ENCODE results near the gene CLDN34. TPM values are rescaled to one million over a fixed set of nuclear protein-coding genes. Genes with fewer than 3 reads are reported as not detected.

The CLDN34 gene
- total and polyA plus RNA-seq, 4 donors = 0.50 TPM; not detected in 3

DNA sequence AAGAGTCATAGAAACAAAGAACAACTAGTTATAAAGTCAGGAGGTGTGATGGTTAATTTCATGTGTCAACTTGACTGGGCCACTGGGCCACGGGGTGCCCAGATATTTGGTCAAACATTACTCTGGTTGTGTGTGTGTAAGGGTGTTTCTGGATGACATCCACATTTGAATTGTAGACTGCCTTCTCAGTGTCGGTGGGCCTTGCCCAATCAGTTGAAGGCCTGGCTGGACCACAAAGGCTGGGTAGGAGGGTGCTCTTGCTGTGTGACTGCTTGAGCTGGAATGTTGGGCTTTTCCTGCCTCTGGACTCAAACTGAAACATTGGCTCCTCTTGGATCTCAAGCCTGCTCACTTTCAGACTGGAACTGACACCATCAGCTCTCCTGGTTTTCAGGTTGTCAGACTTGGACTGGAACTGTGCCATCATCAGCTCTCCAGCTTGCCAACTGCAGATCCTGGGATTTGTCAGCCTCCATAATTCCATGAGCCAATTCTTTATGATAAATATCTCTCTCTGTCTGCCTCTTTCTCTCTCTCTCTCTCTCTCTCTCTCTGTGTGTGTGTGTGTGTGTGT lies 41.4 kb downstream of the CLDN34 start:
- DNase-seq (ENCODE audit: low spot score) = no peak
- WGBS = 94% methylated on average over 2 of the region's 2 CpGs

More for the DNA sequence above, 41.4 kb downstream of the CLDN34 start:
- Histone ChIP-seq H3K27ac (ENCODE audit: low read depth in 1 of 2, low read length in 2 of 2) (no peak overlapping the region), H3K4me3 (ENCODE audit: low read depth in 1 of 3, low read length in 3 of 3) (no peak overlapping the region), H3K27me3 (ENCODE audit: control insufficient read depth in 4 of 4, insufficient read depth in 4 of 4, low read length in 3 of 4) (no peaks in the 10 kb centered on the region), H3K9ac (ENCODE audit: low read depth in 1 of 2, low read length in 2 of 2) (no peak overlapping the region), H3K9me3 (ENCODE audit: control insufficient read depth in 4 of 4, low read length in 3 of 4) (no peaks in the 10 kb centered on the region), H3K4me1 (ENCODE audit: control insufficient read depth in 4 of 4, insufficient read depth in 4 of 4, low read length in 3 of 4) (no peaks in the 10 kb centered on the region), H3K36me3 (ENCODE audit: control insufficient read depth in 4 of 4, insufficient read depth in 3 of 4, low read depth in 1 of 4, low read length in 3 of 4) (no peaks in the 10 kb centered on the region)
- TF ChIP-seq GABPA (IDR thresholded peaks at IDR 0.05 in 1 of 2, conservative IDR thresholded peaks at IDR 0.05 in 1 of 2) (no peak), NR2F2 (IDR thresholded peaks at IDR 0.05) (no peak), YY1 (IDR thresholded peaks at IDR 0.05) (no peak), JUND (IDR thresholded peaks at IDR 0.05) (no peak), EGR1 (IDR thresholded peaks at IDR 0.05; ENCODE audit: low read depth in 2 of 2) (no peak), FOXA1 (IDR thresholded peaks at IDR 0.05) (no peak), HNF4A (conservative IDR thresholded peaks at IDR 0.05) (no peak), FOXA2 (IDR thresholded peaks at IDR 0.05) (no peak), RAD21 (IDR thresholded peaks at IDR 0.05) (no peak), TAF1 (conservative IDR thresholded peaks at IDR 0.05) (no peak), HNF4G (IDR thresholded peaks at IDR 0.05) (no peak), SP1 (IDR thresholded peaks at IDR 0.05) (no peak), RXRA (IDR thresholded peaks at IDR 0.05) (no peak)
- TF ChIP-seq, protein P1, sequence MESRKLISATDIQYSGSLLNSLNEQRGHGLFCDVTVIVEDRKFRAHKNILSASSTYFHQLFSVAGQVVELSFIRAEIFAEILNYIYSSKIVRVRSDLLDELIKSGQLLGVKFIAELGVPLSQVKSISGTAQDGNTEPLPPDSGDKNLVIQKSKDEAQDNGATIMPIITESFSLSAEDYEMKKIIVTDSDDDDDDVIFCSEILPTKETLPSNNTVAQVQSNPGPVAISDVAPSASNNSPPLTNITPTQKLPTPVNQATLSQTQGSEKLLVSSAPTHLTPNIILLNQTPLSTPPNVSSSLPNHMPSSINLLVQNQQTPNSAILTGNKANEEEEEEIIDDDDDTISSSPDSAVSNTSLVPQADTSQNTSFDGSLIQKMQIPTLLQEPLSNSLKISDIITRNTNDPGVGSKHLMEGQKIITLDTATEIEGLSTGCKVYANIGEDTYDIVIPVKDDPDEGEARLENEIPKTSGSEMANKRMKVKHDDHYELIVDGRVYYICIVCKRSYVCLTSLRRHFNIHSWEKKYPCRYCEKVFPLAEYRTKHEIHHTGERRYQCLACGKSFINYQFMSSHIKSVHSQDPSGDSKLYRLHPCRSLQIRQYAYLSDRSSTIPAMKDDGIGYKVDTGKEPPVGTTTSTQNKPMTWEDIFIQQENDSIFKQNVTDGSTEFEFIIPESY (IDR thresholded peaks at IDR 0.05) = no peak
- TF ChIP-seq, protein P2, sequence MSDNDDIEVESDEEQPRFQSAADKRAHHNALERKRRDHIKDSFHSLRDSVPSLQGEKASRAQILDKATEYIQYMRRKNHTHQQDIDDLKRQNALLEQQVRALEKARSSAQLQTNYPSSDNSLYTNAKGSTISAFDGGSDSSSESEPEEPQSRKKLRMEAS (IDR thresholded peaks at IDR 0.05) = no peak
- TF ChIP-seq, protein P3, sequence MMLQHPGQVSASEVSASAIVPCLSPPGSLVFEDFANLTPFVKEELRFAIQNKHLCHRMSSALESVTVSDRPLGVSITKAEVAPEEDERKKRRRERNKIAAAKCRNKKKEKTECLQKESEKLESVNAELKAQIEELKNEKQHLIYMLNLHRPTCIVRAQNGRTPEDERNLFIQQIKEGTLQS (IDR thresholded peaks at IDR 0.05) = no peak
- TF ChIP-seq, protein P4, sequence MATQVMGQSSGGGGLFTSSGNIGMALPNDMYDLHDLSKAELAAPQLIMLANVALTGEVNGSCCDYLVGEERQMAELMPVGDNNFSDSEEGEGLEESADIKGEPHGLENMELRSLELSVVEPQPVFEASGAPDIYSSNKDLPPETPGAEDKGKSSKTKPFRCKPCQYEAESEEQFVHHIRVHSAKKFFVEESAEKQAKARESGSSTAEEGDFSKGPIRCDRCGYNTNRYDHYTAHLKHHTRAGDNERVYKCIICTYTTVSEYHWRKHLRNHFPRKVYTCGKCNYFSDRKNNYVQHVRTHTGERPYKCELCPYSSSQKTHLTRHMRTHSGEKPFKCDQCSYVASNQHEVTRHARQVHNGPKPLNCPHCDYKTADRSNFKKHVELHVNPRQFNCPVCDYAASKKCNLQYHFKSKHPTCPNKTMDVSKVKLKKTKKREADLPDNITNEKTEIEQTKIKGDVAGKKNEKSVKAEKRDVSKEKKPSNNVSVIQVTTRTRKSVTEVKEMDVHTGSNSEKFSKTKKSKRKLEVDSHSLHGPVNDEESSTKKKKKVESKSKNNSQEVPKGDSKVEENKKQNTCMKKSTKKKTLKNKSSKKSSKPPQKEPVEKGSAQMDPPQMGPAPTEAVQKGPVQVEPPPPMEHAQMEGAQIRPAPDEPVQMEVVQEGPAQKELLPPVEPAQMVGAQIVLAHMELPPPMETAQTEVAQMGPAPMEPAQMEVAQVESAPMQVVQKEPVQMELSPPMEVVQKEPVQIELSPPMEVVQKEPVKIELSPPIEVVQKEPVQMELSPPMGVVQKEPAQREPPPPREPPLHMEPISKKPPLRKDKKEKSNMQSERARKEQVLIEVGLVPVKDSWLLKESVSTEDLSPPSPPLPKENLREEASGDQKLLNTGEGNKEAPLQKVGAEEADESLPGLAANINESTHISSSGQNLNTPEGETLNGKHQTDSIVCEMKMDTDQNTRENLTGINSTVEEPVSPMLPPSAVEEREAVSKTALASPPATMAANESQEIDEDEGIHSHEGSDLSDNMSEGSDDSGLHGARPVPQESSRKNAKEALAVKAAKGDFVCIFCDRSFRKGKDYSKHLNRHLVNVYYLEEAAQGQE (IDR thresholded peaks at IDR 0.05) = no peak
- TF ChIP-seq, protein P5, sequence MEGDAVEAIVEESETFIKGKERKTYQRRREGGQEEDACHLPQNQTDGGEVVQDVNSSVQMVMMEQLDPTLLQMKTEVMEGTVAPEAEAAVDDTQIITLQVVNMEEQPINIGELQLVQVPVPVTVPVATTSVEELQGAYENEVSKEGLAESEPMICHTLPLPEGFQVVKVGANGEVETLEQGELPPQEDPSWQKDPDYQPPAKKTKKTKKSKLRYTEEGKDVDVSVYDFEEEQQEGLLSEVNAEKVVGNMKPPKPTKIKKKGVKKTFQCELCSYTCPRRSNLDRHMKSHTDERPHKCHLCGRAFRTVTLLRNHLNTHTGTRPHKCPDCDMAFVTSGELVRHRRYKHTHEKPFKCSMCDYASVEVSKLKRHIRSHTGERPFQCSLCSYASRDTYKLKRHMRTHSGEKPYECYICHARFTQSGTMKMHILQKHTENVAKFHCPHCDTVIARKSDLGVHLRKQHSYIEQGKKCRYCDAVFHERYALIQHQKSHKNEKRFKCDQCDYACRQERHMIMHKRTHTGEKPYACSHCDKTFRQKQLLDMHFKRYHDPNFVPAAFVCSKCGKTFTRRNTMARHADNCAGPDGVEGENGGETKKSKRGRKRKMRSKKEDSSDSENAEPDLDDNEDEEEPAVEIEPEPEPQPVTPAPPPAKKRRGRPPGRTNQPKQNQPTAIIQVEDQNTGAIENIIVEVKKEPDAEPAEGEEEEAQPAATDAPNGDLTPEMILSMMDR (IDR thresholded peaks at IDR 0.05; ENCODE audit: low read depth, low read length, missing input control) = no peak
